Stimulated activated CD8-positive, alpha-beta memory T cell treated with anti-CD3 and anti-CD28 coated beads, Interleukin-12 subunit alpha, Interleukin-12 subunit beta, amount 100 ng/mL, for 24 hours (primary cell): ENCODE results near the gene TRIM62.

ENCODE experiments used
- DNase-seq: peaks from one replicate; pipeline ENCODE4 v3.0.0-alpha.2; 2020; ENCODE audit errors: extremely low read depth

The TRIM62 gene

DNA sequence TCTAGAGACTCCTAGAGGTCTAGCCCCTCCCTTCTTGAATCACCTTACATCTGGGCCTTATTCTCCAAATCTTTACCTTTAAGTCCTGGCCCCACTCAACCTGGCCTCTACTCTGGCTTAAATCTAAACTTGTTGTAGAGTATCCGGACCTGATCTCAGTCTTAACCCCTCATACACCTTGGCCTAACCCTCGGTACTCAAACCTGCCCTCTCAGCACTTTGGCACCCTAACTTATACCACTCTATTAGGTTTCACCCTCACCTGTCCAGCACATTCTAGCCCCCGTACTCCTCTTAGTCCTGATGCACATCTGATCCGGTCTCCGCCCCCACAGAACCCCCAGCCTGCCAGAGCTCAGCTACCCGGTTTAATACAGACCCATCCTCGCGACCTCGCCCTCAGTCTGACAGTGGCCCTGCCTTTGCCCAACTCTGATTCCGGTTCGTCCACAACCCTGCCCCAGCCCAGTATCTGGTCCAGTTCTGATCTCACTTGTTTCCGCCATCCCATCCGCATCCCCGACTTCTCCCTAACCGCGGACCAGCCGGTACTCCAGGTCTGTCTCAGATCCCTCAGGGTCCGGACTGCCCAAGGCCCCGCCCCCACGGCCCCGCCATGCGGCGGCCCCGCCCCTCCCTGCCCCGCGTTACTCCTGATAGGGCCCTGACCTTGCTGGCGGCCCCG is 1.5 kb downstream of the TRIM62 start:
- peak; percentile 58 for DNase-seq

DNA sequence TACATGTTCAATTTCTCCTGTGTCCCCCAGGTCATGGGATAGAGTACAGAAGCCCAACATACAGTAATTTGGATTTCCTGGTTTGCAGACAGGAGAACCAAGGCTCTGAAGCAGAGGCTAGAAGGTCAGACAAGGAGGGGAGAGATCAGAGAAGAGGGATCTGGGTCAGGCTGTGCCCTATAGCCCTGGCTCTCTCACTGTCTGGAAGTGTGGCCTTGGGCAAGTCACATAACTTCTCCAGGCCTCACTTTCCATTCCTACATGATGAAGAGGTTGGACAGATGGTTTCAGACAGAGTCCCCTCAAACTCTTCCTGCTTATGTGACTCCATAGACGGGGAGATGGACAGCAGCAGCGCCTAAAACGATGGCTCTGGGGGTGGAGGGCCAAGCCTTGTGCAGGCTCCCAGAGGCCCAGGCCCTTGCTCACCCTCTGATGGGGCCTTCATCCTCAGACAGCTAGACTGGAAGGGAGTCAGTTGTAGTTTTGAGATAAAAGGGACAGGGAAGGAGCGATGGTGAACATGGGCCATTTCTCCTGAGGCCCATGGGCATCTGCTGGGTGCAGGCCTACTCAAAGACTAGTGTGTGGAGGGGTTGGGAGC is 2.9 kb downstream of the TRIM62 start:
- no peak for DNase-seq

DNA sequence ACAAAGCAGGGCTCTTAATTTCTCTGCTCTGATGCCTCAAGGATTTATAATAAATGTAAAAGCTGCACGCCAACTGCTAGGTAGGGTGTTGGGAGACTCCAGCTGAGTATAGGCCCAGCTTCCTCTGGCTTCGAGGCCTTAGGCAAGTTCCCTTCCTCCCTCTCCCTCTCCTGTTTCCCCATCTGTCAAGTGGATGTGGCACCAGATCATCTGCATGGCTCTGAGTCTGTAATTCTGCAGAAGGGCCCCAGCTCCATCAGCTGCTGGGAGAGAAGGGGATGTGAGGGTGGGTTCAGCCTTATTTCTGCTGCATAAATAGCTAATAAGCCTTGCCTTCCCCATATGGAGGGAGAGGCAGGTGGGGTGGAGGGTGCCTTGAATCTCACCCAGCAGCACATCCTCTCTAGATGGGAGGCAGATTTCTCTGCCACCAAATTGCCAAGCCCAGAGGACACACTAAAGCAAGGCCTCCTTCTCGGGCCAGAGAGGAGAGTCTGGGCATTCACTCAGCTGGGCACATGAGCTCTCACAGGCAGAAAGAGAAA is 3.8 kb downstream of the TRIM62 start:
- no peak for DNase-seq

DNA sequence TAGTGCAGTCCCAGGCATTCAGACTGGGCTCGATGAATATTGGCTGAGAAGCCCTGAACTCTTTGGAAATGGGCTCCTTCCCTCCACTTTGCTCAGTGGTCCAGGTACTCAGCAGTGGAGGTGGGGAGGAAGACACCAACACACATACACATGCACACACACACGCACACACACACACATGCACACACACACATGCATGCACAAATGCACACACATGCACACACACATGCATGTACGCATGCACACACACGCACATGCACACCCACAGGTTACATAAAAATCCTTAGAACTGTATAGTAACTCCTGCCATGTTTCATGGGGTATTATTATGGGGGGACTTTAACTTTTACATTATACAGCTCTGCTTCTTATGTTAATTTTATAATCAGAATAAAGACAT is 5.0 kb downstream of the TRIM62 start:
- DNase-seq: no peak

DNA sequence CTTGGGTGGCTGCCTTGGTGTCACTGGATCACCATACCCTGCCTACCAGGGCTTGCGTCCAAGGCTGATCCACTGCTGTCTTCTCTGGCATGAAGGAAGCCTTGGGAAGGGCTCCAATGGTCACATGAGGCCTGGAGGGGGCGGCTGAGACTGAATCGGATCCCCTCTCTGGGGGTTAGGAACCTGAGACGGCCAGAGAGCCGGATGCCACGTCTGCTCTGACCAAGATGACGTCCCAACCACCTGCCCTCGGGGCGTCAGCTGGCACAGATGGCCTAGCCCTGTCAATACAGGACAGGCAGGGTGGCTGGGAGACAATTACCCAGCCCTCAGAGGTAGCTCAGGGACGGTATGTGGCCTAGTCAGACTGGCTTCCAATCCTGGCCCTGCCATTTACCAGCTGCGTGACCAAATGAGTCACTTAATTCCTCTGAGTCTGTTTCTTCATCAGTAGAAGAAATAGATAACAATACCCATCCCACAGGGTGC is 5.4 kb downstream of the TRIM62 start:
- no peak for DNase-seq

DNA sequence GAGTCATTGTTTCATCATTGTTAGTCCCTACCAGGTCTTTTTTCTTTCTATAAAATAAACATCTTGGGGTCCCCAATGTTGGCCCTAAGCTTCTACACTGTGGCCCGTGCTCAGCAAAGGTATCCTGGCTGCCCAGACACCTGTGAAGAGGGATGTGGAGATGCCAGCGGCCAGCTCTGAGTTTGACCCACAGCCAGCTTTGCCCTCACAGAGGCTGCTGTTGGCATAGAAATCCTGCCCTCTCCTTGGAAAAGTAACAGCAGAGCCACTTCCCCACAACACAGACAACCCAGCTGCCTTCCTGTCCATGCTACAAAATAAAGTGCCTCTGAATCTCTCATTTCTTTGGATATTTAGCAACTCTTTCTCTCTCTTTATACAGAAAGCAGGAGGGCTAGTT is 6.0 kb downstream of the TRIM62 start:
- no peak for DNase-seq

DNA sequence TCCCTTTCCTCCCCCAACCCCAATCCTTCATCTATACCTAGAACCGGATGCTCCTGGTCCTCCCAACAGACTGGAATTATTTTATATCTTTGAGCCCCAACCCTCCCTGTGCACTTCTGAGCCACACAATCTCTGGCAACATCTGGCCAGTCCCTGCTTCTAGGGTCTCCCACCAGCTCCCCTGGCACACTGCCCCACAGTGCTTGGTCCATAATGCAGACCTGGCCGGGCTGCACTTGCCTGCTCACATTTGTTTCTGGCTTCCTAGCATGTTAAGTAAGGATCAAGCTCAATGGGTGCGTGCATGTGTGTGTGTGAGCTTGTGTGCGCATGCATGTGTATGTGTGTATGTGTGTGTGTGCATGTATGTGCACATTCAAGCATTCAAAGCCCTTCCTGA is 8.8 kb downstream of the TRIM62 start:
- no peak for DNase-seq

DNA sequence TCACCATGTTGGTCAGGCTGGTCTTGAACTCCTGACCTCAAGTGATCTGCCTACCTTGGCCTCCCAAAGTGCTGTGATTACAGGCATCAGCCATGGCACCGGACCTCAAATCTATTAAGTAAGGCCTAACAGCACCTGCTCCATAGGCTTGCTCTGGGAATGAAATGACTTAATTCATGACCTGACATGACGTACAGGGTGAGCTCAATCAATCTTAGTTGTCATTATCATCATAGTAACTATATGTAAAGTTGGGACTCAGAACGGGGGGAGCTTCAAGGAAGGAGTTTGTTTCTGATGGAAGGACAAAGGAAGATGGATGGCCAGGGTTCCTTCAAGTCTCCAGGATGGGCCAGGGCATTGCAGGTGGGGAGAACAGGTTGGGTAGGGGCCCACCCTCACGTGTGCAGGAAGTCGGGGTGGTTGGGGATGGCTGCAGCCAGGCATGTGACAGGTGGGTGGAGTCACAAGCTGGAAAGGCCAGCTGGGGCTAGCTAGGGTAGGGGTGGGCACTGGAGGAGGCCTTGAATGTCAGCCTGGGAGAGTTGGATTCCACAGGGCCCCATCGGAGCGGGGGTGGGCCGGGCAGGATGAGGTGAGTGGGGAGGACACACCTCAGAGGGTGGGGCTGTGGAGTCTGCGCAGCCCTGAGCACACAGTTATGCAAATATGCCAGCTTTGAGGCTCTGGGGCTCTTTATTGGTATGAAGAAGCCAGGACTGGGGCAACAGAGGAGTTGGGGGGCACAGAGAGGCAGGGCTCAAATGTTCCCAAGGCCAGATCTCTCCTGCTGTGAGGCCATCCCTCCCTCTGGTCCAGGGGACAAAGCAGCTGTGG is 9.6 kb downstream of the TRIM62 start:
- DNase-seq: no peak

DNA sequence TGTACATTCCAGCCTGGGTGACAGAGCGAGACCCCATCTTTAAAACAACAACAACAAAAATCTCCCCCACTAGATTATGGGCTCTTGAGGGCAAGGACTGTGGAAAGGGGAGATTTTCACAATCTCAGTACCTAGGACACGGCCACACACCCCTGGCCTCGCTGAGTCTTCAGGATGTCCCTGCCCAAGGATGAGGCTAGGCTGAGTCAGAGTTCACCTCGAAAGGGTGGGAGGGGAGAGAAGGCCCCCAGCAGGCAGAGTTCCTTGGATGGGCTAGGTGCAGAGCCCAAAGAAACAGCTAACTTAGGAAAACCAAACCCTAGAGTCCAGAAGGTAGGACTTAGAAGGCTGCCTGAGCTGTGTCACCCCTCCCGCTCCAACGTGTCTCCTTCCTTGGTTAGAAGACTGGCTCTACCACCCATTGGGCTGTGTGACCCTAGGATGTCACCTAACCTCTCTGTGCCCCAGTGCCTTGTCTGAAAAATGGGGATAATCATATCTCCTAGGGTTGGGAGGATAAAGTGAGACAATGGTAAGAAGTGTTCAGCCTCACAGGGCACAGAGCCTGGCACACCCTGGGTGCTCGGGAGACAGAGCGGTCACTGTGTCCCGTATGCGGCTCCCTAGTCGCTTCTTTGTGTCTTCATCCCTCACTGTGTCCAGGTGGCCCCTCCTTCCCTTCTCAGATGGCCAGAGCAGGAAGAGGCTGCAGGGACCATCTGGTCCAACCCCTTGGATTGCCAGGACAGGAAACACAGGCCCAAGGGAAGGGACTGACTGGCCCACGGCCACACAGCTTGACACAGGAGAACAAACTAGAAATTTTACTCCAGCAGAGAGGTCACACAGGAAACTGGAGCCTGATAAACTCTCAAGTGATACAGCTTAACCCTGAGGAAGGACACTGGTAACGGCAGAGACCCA is 11.2 kb downstream of the TRIM62 start:
- no peak for DNase-seq

DNA sequence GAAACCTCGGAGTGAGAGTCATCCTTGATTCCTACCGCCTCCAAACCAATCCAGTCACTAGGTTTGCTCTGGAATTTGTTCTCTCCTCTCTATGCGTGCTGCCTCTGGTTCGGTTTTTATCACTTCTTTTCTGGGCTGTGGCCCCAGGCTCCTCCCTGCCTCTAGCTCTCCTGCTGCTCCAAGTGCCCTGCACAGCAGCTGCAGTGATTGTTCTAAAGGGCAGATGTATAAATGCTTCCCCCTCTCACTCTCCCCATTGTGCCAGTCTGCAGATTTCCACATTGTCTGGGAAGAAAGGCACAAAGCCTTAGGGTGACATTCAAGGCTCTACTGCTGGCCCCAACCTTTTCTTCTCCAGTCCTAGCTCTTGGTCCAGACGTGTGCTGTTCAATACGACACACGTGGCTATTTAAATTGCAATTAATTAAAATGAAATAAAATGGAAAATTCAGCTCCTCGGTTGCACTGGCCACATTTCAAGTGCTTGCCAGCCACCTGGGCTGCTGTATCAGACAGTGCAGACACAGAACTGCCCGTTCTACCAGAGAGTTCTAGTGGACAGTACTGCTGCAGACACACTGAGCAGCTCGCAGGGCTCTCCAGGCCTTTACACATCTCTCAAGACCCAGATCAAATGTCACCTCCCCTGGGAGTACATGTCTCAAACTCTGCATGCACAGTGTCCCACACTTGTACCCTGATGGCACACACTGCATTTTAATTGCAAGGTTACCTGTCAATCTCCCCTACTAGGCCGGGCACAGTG is 12.4 kb downstream of the TRIM62 start:
- DNase-seq: no peak

DNA sequence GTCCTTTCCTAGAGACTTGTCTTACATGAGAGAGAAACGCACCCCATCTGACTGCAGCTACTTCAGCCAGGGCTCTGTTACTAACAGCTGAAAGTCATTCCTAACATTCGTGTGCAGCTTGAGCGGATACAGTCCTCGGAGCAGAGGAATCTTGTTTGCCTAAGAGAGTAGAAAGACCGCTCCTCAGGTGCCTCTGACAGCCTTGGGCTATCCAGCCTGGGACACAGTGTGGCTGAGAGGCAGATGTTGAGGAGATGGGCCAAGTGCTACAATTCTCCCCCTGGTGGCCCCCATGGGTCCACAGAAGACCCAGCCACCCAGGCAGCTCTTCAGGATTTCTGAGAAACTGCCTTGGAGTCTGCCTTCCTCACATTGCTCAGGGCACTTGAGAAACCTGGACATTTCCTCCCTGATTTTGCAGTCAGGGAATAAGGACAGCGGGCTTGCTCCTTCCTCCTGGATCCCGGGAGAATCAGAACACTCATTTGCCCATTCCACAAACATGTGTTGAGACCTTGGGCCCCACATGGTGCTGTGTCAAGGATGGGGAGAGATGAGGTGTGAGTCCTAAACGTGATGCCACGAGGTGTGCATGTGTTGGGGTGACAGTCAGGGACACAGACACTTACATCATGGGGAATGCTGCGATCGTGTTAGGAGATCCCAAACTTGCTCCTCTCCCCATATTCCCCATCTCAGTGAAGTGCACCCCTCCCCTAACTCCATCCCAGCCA is 13.1 kb downstream of the TRIM62 start:
- no peak for DNase-seq

DNA sequence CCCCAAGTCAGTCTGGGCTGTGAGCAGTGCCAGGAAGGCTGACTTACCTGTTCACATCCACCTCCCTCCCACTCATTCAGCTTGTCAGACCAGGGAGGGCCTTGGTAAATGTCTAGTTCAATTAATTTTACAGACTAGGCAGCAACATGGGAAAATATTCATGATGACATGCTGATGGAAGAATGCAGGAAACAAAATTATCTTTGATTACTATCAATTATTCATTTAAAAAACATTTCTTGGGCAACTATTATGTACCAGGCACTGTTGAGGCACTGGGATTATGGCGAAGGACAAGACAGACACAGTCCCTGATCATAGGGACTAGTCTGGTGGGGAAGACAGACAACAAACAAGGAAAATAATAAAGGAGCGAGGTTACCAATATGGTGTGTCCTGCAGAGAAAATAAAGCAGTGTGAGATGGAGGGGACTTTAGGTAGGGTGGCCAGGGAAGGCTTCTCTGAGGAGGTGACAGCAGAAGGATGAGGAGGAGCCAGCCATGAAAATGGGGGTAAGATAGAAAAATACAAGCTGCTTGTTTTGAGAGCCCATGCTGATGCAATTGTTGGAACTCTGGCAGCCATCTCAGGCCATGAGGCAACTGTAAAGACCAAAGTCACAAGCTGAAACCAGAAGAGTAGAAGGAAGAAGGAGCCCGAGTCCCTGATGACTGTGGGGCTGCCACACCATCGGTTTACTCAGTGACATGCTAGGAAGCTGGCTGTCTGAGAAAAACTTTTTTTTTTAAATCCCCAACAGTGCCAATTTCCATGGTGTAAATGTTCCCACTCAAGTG is 14.0 kb downstream of the TRIM62 start:
- no peak for DNase-seq

DNA sequence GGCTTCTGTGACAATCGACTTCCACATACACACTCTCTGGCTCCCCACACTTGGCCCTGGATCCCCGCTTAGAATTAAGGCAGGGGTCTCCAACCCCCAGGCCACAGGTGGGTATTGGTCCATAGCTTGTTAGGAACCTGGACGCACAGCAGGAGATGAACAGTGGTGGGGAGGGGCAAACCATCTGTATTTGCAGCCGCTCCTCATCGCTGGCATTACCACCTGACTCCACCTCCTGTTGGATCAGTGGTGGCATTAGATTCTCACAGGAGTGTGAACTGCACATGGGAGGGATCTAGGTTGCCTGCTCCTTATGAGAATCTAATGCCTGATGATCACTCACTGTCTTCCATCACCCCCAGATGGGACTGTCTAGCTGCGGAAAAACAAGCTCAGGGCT is 16.0 kb downstream of the TRIM62 start:
- no peak for DNase-seq

DNA sequence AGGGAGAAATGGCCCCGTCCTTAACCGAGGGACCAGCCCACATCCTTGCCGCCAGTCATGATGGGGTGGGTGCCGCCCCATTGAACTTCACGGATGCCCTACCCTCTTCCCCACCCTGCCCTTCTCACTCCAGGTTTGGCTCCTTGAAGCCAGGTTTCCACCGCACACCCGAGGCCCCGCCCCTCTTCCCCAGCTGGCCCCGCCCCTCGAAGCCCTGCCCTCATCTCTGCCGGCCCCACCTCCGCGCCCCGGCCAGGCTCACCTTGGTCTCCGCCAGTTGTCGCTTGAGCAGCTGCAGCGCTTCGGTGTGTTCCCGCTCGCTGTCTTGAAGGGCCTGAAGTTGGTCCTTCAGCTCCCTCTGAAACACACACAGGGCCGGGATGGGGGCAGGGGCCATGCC is 16.6 kb downstream of the TRIM62 start:
- DNase-seq: no peak

DNA sequence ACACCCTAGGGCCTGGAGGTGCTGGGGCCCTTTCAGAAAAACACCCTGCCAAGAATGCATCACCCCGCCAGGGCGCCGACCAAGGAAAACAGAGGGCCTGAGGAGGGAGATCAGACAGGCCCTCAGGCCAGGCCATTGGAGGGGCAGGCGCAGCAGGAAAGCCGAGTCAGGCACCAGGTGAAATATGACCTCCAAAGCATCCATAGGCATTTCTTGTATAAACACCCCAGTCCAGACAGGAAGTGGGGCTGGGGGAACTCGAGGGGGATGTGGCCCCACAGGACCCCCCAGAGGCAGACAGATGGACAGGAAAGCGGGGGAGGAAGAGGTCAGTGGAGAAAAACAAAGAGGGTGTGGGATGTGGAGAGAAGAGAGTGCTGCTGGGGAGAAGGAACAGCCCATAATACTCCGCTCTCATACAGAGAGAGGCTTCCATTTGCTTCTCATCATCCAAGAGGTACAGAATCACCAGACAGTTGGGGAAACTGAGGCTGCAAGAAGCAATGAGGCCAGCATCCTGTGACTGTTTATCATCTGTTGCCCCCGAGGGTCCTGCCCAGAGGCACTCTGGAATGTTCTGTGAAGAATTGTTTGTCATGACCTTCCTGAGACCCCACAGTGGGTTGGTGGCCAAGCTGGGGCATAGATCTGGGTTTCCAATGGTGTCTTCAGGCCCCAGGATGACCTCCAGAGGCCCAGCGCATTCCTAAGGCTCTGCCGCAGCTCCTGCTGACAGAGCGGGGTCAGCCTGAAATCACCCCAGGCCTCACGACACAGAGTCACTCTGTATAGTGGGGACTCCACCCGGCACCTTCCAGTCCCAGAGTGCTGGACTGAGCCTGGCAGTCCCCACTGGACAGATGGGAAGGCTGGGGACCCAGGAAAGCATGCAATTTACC is 18.0 kb downstream of the TRIM62 start:
- no peak for DNase-seq

DNA sequence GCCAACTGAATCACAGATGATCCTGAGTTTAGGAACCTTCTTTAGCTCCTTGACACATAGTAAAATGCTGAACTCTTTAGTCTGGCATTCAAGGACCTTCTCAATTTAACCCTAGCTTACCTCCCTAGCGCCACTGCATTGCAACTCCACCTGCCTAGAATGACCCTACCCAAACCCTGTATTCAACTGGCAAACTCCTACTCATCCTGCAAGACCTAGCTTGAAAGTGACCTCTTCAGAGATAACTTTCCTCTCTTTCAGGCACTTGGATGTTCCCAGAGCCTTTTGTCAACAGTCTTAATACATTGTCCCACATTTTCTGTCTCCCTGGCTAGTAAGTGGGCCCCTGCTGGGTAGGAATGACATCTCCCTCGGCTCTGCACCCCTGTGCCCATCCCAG is 19.7 kb downstream of the TRIM62 start:
- no peak for DNase-seq

DNA sequence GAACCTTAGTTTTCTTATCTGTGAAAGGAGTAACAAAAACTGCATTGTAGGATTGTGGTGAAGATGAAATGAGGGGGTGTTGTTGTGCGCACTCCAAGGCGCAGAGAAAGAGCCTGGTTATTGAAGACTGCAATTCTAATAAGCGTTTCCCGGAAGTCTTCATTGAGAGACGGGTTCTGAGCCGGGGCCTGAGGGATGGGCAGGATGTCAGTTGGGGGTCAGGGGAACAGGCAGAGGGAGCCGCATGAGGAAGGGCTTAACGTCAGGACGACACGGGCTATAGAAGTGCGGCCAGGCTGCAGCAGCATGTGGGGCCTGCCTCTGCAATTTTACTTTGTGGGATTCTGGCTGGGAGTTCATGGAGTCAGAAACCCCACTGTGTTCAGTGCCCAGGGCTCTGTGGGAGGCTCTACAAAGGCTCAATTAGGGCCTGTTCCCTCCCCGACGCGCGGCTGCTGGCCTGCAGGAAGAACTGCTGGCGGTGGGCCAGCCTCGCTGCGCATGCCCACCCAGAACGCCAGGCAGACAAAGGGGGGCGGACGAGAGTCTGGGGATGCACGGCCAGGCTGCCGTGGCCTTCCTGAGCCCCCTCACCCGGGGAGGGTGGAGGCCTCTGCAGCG is 20.7 kb downstream of the TRIM62 start:
- no peak for DNase-seq

DNA sequence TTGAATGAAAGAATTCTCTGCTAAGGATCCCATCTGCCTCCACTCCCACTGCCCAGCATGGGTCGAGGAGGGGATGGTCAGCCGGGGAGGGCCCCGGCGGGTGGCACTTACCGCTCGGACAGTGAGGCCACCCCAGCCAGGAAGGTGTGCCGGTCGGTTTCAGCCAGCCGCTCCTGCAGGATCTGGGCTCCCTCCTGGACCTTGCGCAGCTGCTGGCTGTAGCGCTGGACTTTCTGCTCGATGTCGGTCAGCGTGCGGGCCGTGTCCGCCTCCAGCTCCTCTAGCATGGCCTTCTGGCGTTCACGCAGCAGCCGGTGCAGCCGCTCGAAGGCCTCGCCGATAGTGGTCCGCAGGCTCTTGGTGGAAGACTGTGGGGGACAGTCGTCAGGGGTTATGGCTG is 22.3 kb downstream of the TRIM62 start:
- DNase-seq: no peak
